DOHH2 (cell line): Measurements from ENCODE around the gene DLG5.
A peak's percentile ranks its signal among the peaks of the same experiment; 100 is the strongest.

ENCODE experiments used
- H3F3A ChIP-seq: fragments of 200-600 bp; sonication (generic), shearing (Covaris generic); 2 replicates; pipeline ENCODE4 v1.6.0; 2016; ENCODE audit warnings: antibody characterized with exemption, mild to moderate bottlenecking; ENCODE audit not compliant: control insufficient read depth, insufficient read depth
- H3K27ac ChIP-seq: fragments of 200-600 bp; sonication (generic); 2 replicates; pipeline ENCODE4 v1.5.1; 2014; ENCODE audit warnings: low read depth, mild to moderate bottlenecking, low read length, moderate library complexity
- H3K27me3 ChIP-seq: fragments of 200-600 bp; sonication (generic); 2 replicates; pipeline ENCODE4 v1.6.1; 2014; ENCODE audit warnings: mild to moderate bottlenecking, low read length, mixed read lengths; ENCODE audit not compliant: control insufficient read depth
- H3K36me3 ChIP-seq: fragments of 200-600 bp; sonication (generic); 2 replicates; pipeline ENCODE4 v1.6.1; 2014; ENCODE audit warnings: mild to moderate bottlenecking, low read length, moderate library complexity, mixed read lengths; ENCODE audit not compliant: control insufficient read depth
- H3K4me1 ChIP-seq: fragments of 200-600 bp; sonication (generic); 2 replicates; pipeline ENCODE4 v1.6.1; 2014; ENCODE audit warnings: mild to moderate bottlenecking, low read length, mixed read lengths; ENCODE audit not compliant: control insufficient read depth
- H3K4me2 ChIP-seq: fragments of 200-600 bp; sonication (generic); 2 replicates; pipeline ENCODE4 v1.6.0; 2014; ENCODE audit warnings: mild to moderate bottlenecking, low read length, moderate library complexity
- H3K4me3 ChIP-seq: fragments of 200-600 bp; sonication (generic); 2 replicates; pipeline ENCODE4 v1.5.1; 2014; ENCODE audit warnings: mild to moderate bottlenecking, low read length, mixed read lengths
- H3K79me2 ChIP-seq: fragments of 200-600 bp; sonication (generic); 2 replicates; pipeline ENCODE4 v1.6.1; 2014; ENCODE audit warnings: mild to moderate bottlenecking, low read length, mixed read lengths; ENCODE audit not compliant: control insufficient read depth
- H3K9me2 ChIP-seq: fragments of 200-600 bp; sonication (generic); replicated peaks from 2 replicates; pipeline ENCODE4 v1.6.1; 2014; ENCODE audit warnings: mild to moderate bottlenecking, low read length, mixed read lengths; ENCODE audit not compliant: control insufficient read depth
- H3K9me3 ChIP-seq: fragments of 200-600 bp; sonication (generic); 2 replicates; pipeline ENCODE4 v1.6.1; 2014; ENCODE audit warnings: antibody characterized with exemption, low read length, mixed read lengths; ENCODE audit not compliant: control insufficient read depth, insufficient read depth
- H4K20me1 ChIP-seq: fragments of 200-600 bp; sonication (generic); 2 replicates; pipeline ENCODE4 v1.6.0; 2014; ENCODE audit warnings: low read depth, mild to moderate bottlenecking, antibody characterized with exemption, low read length, moderate library complexity; ENCODE audit not compliant: control insufficient read depth, insufficient read depth
- CTCF ChIP-seq: fragments of 200-600 bp; sonication (generic); IDR thresholded peaks from one replicate; pipeline ENCODE4 v1.5.1; 2014; ENCODE audit warnings: antibody characterized with exemption, mild to moderate bottlenecking, low read depth, low read length; ENCODE audit not compliant: poor library complexity, severe bottlenecking
- EZH2phosphoT487 ChIP-seq: fragments of 200-600 bp; sonication (generic); IDR thresholded peaks from 2 replicates; pipeline ENCODE4 v1.6.1; 2017; ENCODE audit warnings: borderline replicate concordance, mild to moderate bottlenecking, antibody characterized with exemption, low read length, moderate library complexity, mixed read lengths

The DLG5 gene

GRCh38 chr10:77936697-77937567 lies 10.4 kb upstream of the DLG5 start:
- Histone ChIP-seq H3K4me1 (no peaks in the 10 kb centered on the region), H3K27ac (no peak overlapping the region), H3F3A (no peaks in the 10 kb centered on the region), H3K79me2 (no peaks in the 10 kb centered on the region), H4K20me1 (no peaks in the 10 kb centered on the region), H3K36me3 (no peaks in the 10 kb centered on the region), H3K9me2 (no peaks in the 10 kb centered on the region), H3K9me3 (no peaks in the 10 kb centered on the region), H3K27me3 (no peaks in the 10 kb centered on the region), H3K4me2 (no peak overlapping the region), H3K4me3 (no peak overlapping the region)
- TF ChIP-seq EZH2phosphoT487 (no peak), CTCF (no peak)

GRCh38 chr10:77932016-77932715 lies 5.6 kb upstream of the DLG5 start:
- TF ChIP-seq CTCF (no peak), EZH2phosphoT487 (no peak)
- no peaks in the 10 kb centered on the region for H3K9me2 ChIP-seq
- H3K9me3 ChIP-seq, result no peaks in the 10 kb centered on the region
- no peaks in the 10 kb centered on the region for H3F3A ChIP-seq
- H3K36me3 ChIP-seq, result no peaks in the 10 kb centered on the region
- no peaks in the 10 kb centered on the region for H3K4me1 ChIP-seq
- H3K79me2 ChIP-seq, result no peaks in the 10 kb centered on the region
- H3K4me2 ChIP-seq, result no peak overlapping the region
- no peak overlapping the region for H3K27ac ChIP-seq
- no peak overlapping the region for H3K4me3 ChIP-seq
- peaks cover 18% of the 10 kb centered on the region for H3K27me3 ChIP-seq
- no peaks in the 10 kb centered on the region for H4K20me1 ChIP-seq

- Histone ChIP-seq H3K4me2 (0 out of 2 replicates have a peak overlapping the region, but pooled peaks have one; percentile 27), H3K36me3 (no peaks in the 10 kb centered on the region)
- TF ChIP-seq EZH2phosphoT487 (no peak), CTCF (no peak)
Measured at GRCh38 chr10:77927402-77928246, 1.1 kb upstream of the DLG5 start.

More at GRCh38 chr10:77927402-77928246, 1.1 kb upstream of the DLG5 start:
- Histone ChIP-seq H3F3A (no peaks in the 10 kb centered on the region), H3K27me3 (peaks cover 30% of the 10 kb centered on the region), H3K4me3 (0 out of 2 replicates have a peak overlapping the region, but pooled peaks have one; percentile 50), H3K27ac (no peak overlapping the region), H3K4me1 (peaks cover 8% of the 10 kb centered on the region; the same call in 1 of the 2 replicates), H3K9me3 (no peaks in the 10 kb centered on the region), H3K79me2 (no peaks in the 10 kb centered on the region), H4K20me1 (no peaks in the 10 kb centered on the region), H3K9me2 (no peaks in the 10 kb centered on the region)
